OCI-M2 (cell line): ENCODE results near the gene CMSS1.

ENCODE experiments used
- DNase-seq: peaks from one replicate; lab custom pipeline; 2025; ENCODE audit not compliant: unreplicated experiment; lab: John Stamatoyannopoulos, UW

CMSS1 gene

GRCh38 chr3:100102757-100103156, 285.1 kb downstream of the CMSS1 start:
- DNase-seq, result no peak

- DNase-seq, result no peak
Observed at GRCh38 chr3:100103558-100104441, 286.1 kb downstream of the CMSS1 start.

GRCh38 chr3:100104442-100104798, 286.8 kb downstream of the CMSS1 start:
- no peak for DNase-seq

- no peak for DNase-seq
Observed at GRCh38 chr3:100104817-100105413, 287.3 kb downstream of the CMSS1 start.

- DNase-seq, result no peak
Observed at GRCh38 chr3:100105501-100105900, 287.8 kb downstream of the CMSS1 start.

GRCh38 chr3:100106094-100106493, 288.4 kb downstream of the CMSS1 start:
- DNase-seq, result no peak

GRCh38 chr3:100106531-100107141, 289.0 kb downstream of the CMSS1 start:
- no peak for DNase-seq

- no peak for DNase-seq
Observed at GRCh38 chr3:100107221-100107814, 289.7 kb downstream of the CMSS1 start.

- DNase-seq, result no peak
Observed at GRCh38 chr3:100108464-100109079, 290.9 kb downstream of the CMSS1 start.

GRCh38 chr3:100110162-100110561, 292.5 kb downstream of the CMSS1 start:
- DNase-seq, result no peak

GRCh38 chr3:100111728-100112127, 294.1 kb downstream of the CMSS1 start:
- no peak for DNase-seq

GRCh38 chr3:100113723-100114412, 296.2 kb downstream of the CMSS1 start:
- DNase-seq, result no peak

GRCh38 chr3:100114413-100115030, 296.9 kb downstream of the CMSS1 start, which contains the start of gene FILIP1L:
Gene FILIP1L, minus strand, starts transcription at chr3:100114501.
- no peak for DNase-seq

GRCh38 chr3:100117093-100117492, 299.4 kb downstream of the CMSS1 start:
- no peak for DNase-seq

GRCh38 chr3:100120012-100120411, 302.4 kb downstream of the CMSS1 start:
- DNase-seq, result no peak

- DNase-seq, result no peak
Observed at GRCh38 chr3:100120693-100121092, 303.0 kb downstream of the CMSS1 start.

- DNase-seq, result no peak
Observed at GRCh38 chr3:100122321-100122720, 304.7 kb downstream of the CMSS1 start.

GRCh38 chr3:100123112-100123511, 305.4 kb downstream of the CMSS1 start:
- DNase-seq, result no peak

GRCh38 chr3:100124201-100124761, 306.6 kb downstream of the CMSS1 start:
- DNase-seq, result no peak
